Medulla oblongata (tissue), 1 donor: ENCODE results near the gene TIMM9.
"Not testable (repeated sequence)": the region's sequence is repeated elsewhere in the genome, so short reads cannot be mapped to it uniquely, and the experiment has no call there.

Source experiments
- DNase-seq: peaks from one replicate; pipeline ENCODE4 v3.0.0-alpha.2; 2015; ENCODE audit errors: extremely low spot score

Gene TIMM9

GRCh38 chr14:58427281-58428117 is at the start of gene TIMM9, which contains the start of gene KIAA0586:
Gene TIMM9, minus strand, starts transcription at chr14:58427531. Its CDS starts 15,586 bp downstream, at chr14:58411945.
Gene KIAA0586, plus strand, starts transcription at chr14:58427719. Its CDS starts 546 bp downstream, at chr14:58428265.
- peak; percentile 98 for DNase-seq

- no peak for DNase-seq
Observed at GRCh38 chr14:58476320-58476719, 49.0 kb upstream of the TIMM9 start.

GRCh38 chr14:58469309-58469708 is 42.0 kb upstream of the TIMM9 start:
- no peak for DNase-seq

GRCh38 chr14:58467575-58467974 is 40.2 kb upstream of the TIMM9 start:
- no peak for DNase-seq

GRCh38 chr14:58466459-58466858 is 39.1 kb upstream of the TIMM9 start:
- DNase-seq = no peak

GRCh38 chr14:58465421-58465820 is 38.1 kb upstream of the TIMM9 start:
- DNase-seq = no peak

GRCh38 chr14:58464652-58465051 is 37.3 kb upstream of the TIMM9 start:
- DNase-seq = no peak

- no peak for DNase-seq
Observed at GRCh38 chr14:58463147-58463546, 35.8 kb upstream of the TIMM9 start.

- DNase-seq = no peak
Observed at GRCh38 chr14:58460772-58461171, 33.4 kb upstream of the TIMM9 start.

- DNase-seq = no peak
Observed at GRCh38 chr14:58455593-58456265, 28.4 kb upstream of the TIMM9 start.

GRCh38 chr14:58444627-58445026 is 17.3 kb upstream of the TIMM9 start:
- DNase-seq = no peak

GRCh38 chr14:58439476-58439875 is 12.1 kb upstream of the TIMM9 start:
- DNase-seq = no peak

- DNase-seq = no peak
Observed at GRCh38 chr14:58430156-58430555, 2.8 kb upstream of the TIMM9 start.

- DNase-seq = peak; percentile 62
Observed at GRCh38 chr14:58428118-58428683, 870 bp upstream of the TIMM9 start.

GRCh38 chr14:58426670-58427280 is 556 bp downstream of the TIMM9 start:
- DNase-seq = peak; percentile 77

GRCh38 chr14:58416934-58417333 is 10.4 kb downstream of the TIMM9 start:
- DNase-seq = not testable (repeated sequence)

GRCh38 chr14:58415636-58416547 is 11.4 kb downstream of the TIMM9 start:
- no peak for DNase-seq

GRCh38 chr14:58414845-58415244 is 12.5 kb downstream of the TIMM9 start:
- DNase-seq = no peak

- peak; percentile 68 for DNase-seq
Observed at GRCh38 chr14:58408681-58409215, 18.6 kb downstream of the TIMM9 start.

- no peak for DNase-seq
Observed at GRCh38 chr14:58401587-58401986, 25.7 kb downstream of the TIMM9 start.

- no peak for DNase-seq
Observed at GRCh38 chr14:58398895-58399294, 28.4 kb downstream of the TIMM9 start.
